GM12891 (cell line): ENCODE measurements around the gene EVC.

Experiments
- PAX5 ChIP-seq: IDR thresholded peaks from 2 replicates; pipeline ENCODE4 v1.6.1; 2011; ENCODE audit warnings: low read length, moderate library complexity, mild to moderate bottlenecking; ENCODE audit not compliant: insufficient read depth, severe bottlenecking
- POLR2A ChIP-seq: IDR thresholded peaks from 2 replicates; pipeline ENCODE4 v1.6.1; 2011; ENCODE audit warnings: low read depth, low read length, control low read depth
- POLR2AphosphoS5 ChIP-seq: IDR thresholded peaks from 2 replicates; pipeline ENCODE4 v1.6.1; 2011; ENCODE audit warnings: low read depth, low read length, control low read depth
- POU2F2 ChIP-seq: IDR thresholded peaks from 2 replicates; pipeline ENCODE4 v1.6.1; 2011; ENCODE audit warnings: low read depth, mild to moderate bottlenecking, control low read depth, low read length, moderate library complexity
- SPI1 ChIP-seq: IDR thresholded peaks from 2 replicates; pipeline ENCODE4 v1.6.1; 2011; ENCODE audit warnings: low read depth, low read length, control low read depth
- TAF1 ChIP-seq: IDR thresholded peaks from 2 replicates; pipeline ENCODE4 v1.6.1; 2011; ENCODE audit warnings: low read depth, low read length, control low read depth

GRCh38 chr4:5755679-5756078 lies 44.7 kb downstream of the EVC start:
- TF ChIP-seq TAF1 (no peak), POLR2AphosphoS5 (no peak), POLR2A (no peak), PAX5 (no peak), POU2F2 (no peak), SPI1 (no peak)
